NCI-H1930 (cell line): ENCODE results near the gene FAM204A.
A peak's percentile ranks its signal among the peaks of the same experiment; 100 is the strongest.

Experiments used
- DNase-seq, 2 experiments: peaks; one replicate each; lab custom pipeline; 2025; lab: John Stamatoyannopoulos, UW

Gene FAM204A

DNA sequence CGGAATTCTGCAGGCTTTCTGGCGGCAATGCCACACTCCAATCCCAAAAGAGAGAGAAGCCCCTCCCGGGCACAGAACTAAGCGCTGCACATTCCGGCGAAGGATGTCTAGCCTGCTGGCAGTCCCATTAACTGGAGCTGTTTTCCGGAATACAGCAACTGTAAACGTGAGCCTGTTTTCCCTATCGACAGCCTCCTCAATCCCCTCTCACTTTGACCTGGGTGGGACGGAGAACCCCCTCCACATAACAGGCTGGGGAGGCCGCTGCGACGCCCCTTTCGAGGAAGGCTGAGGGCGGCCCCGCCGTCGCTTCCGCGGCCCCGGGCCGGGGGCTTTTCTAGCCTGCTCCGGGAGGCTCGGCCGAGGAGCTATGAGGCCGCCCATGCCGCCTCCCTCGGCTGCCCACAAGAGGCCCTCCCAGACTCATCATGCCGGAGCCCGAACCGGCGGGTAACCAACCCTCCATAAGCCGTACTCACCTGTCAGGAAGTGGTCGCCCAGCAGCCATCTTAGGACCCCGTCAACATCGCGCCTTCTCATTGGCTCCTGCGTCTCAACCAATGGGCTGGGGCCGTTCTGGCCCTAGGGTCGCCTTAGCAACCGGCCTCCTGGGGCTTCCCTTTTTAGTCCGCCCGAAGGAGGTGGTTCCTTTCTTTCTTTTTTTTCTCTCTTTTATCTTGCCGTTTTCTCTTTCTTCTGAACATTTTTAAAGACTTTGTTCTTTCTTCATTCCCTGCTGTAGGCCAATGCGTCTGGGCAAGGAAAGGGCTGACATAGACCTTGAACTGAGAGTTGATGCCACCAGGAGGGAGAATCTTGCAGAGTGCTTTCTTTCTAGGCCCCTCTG, at the start of gene FAM204A:
TSS of gene FAM204A (minus strand) at position 534 of the 847 bp plus-strand sequence. CDS start 5,909 bp downstream, outside the sequence.
- DNase-seq, result peak; percentile 76 to 77

GRCh38 chr10:118383699-118384098, 41.6 kb upstream of the FAM204A start:
- no peak for DNase-seq

- DNase-seq, result no peak
Observed at GRCh38 chr10:118383063-118383689, 41.1 kb upstream of the FAM204A start.

DNA sequence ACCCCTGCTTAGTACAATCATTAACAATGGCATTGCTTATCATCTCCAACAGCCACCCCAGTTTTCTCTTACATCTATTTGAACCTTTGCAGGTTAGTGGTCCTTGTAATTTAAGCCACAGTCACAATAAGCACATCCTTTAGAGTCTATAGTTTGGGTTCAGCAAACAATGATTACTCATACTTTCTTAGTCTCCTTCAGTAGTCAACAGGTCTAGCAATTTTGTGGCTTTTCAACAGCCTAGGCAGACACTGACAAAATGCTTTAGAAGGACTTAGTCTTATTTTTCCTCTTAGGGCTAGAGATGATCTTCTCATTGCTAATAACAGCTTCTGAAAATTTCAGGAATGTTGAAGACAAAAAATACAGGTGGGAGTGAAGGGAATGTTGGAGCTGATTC, 32.3 kb upstream of the FAM204A start:
- no peak for DNase-seq

- DNase-seq, result no peak
Observed at GRCh38 chr10:118373786-118374185, 31.7 kb upstream of the FAM204A start.

DNA sequence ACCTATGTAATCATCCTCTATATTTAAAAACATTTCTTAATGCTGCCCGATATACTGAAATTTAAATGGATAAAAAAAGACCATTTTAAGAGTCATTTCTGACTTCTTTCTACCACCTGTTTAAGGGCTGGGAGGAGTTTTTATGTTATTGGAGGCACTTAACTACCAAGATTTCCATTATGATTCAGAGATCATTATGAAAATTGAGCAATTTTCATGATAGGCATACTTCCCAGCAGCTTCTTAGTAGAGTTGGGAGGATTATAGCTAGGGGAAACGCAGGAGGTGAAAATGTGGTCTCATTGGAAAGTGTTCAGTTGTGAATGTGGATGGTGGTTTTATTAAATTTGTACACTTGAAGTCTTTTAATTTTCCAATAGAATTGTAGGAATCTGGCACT, 28.4 kb upstream of the FAM204A start:
- peak in 1 of 2 experiments; percentile 18 for DNase-seq

- peak; percentile 38 to 64 for DNase-seq
Observed at GRCh38 chr10:118369641-118370205, 27.6 kb upstream of the FAM204A start.

DNA sequence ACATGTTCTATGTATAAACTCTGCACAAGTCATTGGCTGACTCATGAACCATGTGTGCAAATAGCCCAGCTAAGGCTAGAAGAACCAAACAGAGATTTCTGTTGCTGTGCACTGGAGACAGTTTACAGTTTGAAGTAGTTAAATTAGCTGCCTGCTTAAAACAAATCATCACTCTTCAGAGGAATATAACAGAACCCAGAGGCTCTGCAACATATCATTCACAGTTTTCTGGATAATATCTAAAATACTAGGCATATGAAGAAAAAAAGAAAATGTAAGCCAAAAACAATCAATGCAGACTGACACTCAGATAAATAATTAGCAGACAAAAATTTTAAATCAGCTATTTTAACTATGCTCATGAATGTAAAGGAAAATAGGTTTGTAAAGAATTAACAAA, 23.6 kb upstream of the FAM204A start:
- no peak for DNase-seq

DNA sequence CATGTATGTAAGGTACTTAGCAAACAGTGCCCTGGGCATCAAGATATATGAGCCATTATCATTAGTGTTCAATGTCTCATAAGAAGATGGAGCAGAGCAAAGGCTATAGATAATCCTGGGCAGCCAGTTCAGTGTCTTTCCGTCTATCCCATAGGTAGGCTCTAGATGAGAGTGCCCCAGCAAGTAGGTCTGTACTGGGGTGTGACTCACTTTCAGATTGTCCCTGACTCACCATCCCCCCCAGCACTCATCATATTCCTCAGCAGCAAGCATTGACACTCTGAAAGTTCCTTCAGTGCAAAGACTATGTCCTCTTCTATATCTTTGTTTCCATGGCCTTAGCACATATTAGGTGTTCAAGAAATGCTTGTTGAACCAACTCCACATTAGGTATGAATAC, 20.0 kb upstream of the FAM204A start:
- DNase-seq, result no peak

- no peak for DNase-seq
Observed at GRCh38 chr10:118358327-118358726, 16.2 kb upstream of the FAM204A start.

DNA sequence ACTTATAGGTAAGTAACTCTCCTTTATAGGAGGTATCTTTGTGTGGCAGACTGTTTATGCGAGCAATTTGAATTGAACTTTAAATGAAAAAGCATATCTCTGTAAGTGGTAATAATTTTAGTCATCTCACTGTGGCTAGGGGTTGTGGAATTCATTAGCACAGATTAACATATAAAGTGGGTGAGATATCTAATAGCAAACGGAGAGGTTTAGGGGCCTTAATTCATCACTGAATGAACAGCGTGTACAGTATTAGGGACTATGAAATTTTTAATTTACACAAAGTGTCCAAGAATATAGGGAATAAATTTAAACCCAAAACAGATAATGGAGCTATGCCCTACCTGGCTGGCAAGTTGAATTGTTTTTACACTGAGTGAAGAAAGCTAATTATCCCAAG, 15.7 kb upstream of the FAM204A start:
- no peak for DNase-seq

DNA sequence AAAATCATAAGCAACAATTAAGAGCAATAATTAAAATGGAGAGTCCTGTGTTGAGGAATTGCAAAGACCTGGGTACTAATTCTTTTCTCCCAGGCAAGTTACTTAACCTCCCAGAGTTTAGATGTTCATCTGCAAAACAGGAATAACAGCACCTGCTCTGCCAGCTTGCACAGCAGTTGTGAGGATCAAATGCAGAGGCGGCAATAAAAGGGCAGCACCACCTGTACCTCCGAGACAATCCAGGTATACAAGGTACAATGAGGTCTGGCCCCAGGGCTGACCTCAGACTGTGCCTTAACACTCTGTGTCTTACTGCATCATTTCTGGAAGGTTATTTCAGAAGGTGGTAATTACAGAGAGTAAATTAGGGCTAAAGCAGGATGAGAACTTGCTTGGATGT, 14.5 kb upstream of the FAM204A start:
- DNase-seq, result no peak

DNA sequence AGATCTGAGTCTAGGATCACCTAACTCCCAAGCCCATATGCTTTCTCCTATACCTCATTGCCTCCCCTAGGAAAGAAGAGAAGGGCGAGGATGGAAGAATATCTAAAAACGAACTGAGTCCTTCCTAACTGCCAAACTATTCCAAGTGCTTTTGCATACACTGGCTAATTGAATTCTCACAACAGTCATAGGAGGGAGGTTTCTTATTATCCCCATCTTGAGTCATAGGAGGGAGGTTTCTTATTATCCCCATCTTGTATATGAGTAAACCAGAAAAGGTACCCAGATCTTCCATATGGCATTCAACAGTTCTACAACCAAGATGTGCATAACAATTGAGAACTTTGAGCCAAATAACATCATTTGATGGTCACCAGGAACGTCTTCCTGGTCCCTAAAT, 13.1 kb upstream of the FAM204A start:
- no peak for DNase-seq

GRCh38 chr10:118349235-118349634, 7.1 kb upstream of the FAM204A start:
- no peak for DNase-seq

DNA sequence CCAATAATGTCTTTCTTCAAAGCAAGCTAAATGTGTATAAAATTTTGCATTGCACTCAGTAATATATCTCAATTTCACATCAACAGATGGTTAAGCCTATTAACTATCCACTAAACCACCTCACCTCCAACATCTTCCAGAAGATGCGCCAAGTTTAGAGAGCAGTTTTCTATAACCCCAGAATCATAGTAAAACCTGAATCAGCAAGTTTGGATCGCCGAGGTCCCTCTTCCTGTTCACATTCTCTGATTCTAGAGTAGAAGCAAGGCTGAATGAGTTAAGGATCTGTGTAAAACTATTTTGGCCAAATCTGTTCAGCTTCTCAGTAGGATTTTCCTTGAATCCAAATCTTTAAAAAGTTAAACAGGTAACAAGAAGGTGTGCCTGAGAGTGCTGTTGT, 1.4 kb upstream of the FAM204A start:
- DNase-seq, result no peak

DNA sequence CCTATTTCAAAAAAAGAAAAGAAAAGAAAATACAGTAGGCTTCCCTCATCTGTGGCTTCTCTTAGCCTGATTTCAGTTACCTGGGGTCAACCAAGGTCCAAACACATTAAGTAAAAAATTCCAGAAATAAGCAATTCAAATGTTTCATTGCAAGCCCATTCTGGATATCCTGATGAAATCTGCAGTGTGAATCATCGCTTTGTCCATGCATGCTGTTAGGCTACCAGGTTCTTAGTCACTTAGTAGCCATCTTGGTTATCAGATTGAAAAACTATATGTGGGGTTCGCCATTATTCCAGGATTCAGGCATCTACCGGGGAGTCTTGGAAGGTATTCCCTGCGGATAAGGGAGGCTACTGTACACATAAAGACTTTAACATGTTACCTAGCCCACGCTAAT, 991 bp upstream of the FAM204A start:
- no peak for DNase-seq

DNA sequence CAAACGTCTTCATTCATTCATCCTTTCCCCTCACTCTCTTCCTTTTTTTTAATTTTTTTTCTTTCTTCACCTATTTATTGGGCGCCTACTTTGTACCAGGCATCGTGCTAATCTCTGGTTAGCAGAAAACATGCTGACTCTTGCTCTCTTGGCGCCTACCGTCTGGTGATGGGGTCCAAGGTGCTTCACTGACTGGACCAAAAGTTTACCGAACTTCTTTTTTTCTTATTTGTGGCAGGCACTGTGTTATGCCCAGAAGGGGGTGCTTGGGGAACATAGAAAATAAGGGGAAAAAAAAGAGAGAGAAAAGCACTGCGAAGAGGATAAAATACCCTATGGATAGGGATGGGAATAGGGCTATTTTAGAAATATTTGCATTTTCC, 505 bp upstream of the FAM204A start:
- no peak for DNase-seq

DNA sequence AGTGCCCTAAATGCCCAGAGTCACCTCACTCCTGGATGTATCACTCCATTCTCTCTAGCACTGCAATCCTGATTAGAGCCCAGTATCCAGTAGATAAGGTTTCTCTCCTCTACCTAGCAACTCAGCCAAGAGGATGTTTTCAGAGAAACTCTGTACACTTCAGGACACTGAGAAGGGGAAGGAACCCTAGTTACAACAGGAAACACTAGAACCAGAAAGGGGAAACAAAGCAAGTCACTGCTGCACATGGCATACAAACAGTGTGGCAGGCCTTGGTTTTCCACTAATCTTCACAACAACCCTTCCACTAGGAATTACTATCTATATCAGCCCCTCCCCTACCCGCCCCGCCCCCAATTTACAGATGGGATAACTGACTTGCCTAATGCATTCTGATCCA, 1.6 kb downstream of the FAM204A start:
- DNase-seq, result no peak

DNA sequence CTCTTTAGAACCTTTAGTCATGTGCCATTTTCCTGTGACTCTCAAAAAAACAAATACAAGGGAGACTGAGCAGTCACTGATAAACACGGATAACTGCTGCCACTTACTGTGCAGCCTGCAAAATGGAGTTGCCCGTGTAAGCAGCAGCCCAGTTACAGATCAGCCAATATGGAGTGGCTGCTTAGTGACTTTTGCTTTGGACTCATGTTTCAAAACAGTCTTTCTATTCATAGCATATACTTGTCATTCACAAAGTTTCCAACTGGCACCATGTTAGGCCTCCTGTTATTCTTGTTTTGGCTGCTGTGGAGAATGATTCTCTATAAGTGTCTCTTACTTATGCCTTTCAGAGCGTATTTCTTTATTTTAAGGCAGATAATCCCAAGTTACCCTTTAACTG, 3.0 kb downstream of the FAM204A start:
- DNase-seq, result no peak

DNA sequence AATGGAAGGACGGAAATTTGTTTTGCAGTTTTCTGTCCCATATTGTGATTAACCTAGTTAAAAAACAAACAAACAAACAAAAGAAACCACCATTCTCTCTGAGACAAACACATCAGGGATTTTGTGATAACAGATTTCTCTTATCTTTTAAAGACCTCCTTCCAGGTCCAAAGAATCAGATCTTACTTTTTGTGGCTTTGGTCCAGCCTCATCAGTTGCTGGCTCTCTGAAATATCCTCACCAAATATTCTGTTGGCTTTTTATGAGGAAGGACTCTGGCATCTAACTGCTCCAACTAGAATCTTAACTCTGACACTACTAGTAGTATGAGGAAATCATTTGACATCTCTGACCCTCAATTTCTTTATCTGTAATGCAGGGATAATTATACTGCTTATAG, 4.8 kb downstream of the FAM204A start:
- no peak for DNase-seq

- no peak for DNase-seq
Observed at GRCh38 chr10:118333871-118334270, 8.3 kb downstream of the FAM204A start.

- no peak for DNase-seq
Observed at GRCh38 chr10:118332948-118333710, 9.0 kb downstream of the FAM204A start.

DNA sequence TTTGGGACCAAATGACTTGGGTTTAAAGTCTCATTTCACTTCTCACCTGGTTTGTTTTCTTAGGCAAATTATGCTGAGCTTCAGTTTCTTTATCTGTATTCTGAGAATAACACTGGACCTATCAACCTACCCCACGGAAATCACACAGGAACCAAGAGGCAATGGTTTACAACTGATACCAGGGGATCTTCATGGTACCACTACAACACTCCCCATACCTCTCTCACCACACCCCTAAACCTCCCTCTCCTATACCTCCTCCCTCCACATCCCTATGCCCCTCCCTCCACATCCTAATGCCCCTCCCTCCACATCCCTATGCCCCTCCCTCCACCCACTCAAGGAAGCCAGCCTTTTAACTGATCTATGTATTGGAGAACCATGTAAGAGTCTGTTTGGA, 9.9 kb downstream of the FAM204A start:
- no peak for DNase-seq
